Kasumi-1 (cell line): ENCODE measurements around the gene CLK4.

Experiments used
- DNase-seq, 2 experiments: peaks; one replicate each; lab custom pipeline; 2025; lab: John Stamatoyannopoulos, UW

Gene CLK4

GRCh38 chr5:178626484-178627258 is at the start of gene CLK4:
TSS of gene CLK4 (minus strand) at chr5:178627050. CDS start at chr5:178623416, 3,634 bp downstream.
- peak; percentile 91 for DNase-seq

GRCh38 chr5:178675922-178676321 is 49.1 kb upstream of the CLK4 start:
- DNase-seq, result no peak

- no peak for DNase-seq
Observed at GRCh38 chr5:178674334-178674733, 47.5 kb upstream of the CLK4 start.

DNA sequence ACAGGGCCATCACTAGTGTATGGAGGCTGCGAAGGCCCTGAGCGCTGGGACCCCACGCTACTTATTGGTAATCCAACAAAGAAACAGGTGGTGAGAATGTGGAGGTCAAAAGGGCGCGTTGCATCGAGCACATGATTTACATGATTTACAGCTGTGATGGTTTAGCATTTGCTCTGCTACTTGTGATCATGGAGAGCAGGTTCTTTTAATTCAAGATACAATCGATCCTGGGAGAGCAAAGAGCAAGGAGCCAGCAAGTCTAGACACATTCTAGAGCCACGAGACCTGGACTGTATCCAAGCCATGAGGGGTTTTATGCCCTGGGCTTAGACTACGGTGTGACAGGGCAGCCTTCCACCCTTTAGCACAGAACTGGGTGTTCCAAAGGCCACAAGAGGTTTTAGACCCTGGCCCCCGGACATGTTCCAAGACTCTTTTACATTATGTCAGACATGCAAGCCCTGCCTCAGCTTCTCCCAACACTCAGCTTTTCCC is 47.0 kb upstream of the CLK4 start:
- DNase-seq, result no peak

DNA sequence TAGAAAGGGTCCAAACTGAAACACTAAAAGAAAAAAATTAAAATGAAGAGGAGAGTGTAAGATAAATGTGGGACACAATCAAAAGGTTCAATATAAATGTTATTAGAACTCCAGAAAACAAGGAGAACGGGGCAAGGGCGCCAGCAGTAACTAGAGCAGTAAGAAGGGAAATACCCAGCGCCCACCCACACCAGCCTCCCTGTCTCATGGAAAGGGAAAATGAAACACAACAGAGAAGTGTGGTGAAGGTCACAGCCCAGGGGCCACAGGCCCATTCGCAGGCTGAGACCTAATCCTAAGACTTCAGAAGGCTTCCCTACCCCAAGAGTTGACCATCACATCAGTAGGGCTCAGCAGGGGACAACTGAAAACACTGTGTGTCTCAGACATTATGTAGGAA is 45.8 kb upstream of the CLK4 start:
- DNase-seq, result no peak

DNA sequence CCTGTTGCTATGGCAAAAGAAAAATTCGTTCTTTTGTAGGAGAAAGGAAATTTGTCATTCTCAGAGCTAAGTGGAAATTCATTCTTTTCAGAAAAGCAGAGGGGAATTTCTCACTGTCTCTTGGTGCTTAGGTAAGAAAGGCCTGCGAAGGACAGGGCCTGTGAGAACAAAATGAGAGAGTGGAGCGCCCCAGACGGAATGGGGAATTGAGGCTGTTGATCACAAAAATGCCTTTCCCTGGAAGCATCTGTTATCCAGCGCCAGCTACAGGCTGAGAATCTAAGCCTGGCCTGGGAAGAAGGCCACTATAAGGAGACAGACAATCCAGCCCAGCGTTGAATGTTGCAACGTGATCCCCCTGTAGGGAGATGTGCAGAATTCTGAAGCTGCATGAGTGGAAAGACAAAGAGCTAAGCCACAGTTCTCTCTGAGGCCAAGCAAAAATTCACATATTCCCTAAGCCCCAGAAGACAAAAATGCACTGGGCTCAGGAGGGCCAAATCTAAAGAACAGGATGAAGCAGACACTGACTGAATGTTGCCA is 44.8 kb upstream of the CLK4 start:
- DNase-seq, result no peak

DNA sequence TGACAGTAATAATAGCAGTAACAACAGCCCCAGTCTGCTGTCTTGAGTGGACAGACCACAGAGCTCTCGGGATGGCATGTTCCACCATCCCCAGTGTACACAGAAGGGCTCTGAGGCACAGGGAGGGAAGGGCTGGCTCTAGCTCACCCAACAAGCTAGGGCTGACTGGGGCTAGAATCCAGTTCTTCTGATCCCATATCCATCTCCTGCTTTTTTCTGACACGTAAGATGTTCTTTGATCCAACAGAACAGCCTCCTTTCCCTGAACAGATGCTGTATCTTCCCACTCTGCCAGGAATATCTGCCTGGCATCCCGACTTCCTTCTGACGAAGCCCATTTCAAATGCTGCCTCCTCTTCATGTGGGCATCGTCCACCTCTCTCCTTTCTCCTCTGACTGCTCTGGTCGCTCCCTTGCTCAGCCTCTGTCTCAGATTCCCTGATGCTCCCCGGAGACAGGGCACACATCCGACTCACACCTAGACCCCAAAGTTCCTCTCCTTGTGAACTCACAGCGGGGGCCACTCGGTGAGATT is 43.6 kb upstream of the CLK4 start:
- DNase-seq, result no peak

DNA sequence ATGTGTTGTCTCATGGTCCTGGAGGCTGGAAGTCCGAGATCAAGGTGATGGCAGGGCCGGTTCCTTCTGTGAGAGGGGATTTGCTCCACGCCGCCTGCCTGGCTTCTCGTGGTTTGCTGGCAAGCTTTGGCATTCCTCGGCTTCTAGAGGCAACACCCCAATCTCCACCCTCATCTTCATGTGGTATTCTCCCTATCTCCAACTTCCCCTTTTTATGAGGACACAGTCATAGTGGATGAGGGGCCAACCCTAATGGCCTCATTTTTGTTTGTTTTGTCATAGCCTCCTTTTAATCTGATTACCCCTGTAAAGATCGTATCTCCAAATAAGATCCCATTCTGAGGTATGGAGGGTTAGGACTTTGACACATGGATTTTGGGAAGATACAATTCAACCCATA is 41.7 kb upstream of the CLK4 start:
- peak; percentile 70 to 86 for DNase-seq

DNA sequence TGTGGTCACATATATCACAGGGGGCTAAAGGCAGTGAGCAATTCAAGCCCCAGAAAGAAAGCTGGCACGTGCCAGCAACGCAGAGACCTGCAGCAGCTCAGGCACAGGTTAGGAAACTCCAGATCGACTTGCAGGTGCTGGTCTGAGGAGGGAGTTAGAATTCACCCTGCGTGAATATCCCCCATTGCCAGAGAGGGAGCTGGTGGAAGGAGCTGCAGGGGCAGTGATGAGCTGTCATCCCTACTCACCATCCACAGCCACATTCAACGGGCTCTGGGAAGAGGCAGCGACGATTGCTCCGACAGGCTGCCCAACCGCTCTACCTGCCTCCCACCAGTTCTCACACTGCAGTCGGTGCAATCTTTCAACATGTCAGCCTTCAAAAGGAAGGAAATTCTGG is 40.8 kb upstream of the CLK4 start:
- DNase-seq, result no peak

GRCh38 chr5:178667101-178667500 is 40.3 kb upstream of the CLK4 start:
- no peak for DNase-seq

- DNase-seq, result no peak
Observed at GRCh38 chr5:178664141-178664540, 37.3 kb upstream of the CLK4 start.

- DNase-seq, result no peak
Observed at GRCh38 chr5:178662541-178662860, 35.7 kb upstream of the CLK4 start.

GRCh38 chr5:178661836-178662540 is 35.1 kb upstream of the CLK4 start:
- DNase-seq, result no peak

DNA sequence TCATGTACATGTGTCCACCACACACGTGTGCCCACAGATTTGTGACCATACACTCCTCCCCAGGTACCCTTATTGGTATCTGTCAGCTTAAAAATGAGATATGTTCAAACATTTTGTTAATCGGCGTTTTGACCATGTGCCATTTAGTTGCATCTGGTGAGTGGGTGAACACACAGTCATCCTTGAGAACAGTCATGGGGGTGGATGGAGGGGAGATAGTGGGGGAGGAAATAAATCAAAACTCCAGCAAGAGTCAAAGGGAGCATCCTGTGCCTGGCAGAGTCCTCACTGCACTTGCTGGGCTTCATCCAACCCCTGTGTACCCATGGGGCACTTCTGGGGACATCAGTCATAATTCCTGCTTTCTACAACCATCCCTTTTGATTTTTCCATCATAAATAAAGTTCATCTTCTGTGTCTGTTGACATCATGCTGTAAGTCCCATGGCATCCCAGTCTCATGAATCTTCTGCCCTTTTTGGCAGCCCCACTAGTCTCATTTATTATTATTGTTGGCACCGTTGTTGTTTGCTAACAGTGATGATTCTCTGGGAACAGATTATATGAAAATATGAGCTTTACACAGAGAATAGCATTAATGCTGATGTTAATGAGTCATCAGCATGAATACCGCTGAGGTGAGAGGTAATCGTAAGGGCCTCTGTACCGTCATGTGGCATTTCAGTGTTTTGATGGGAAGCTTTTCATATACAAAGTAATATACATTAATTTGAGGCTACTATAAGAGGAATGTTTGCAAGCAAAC is 24.4 kb upstream of the CLK4 start:
- DNase-seq, result no peak

- no peak for DNase-seq
Observed at GRCh38 chr5:178650214-178650613, 23.4 kb upstream of the CLK4 start.

DNA sequence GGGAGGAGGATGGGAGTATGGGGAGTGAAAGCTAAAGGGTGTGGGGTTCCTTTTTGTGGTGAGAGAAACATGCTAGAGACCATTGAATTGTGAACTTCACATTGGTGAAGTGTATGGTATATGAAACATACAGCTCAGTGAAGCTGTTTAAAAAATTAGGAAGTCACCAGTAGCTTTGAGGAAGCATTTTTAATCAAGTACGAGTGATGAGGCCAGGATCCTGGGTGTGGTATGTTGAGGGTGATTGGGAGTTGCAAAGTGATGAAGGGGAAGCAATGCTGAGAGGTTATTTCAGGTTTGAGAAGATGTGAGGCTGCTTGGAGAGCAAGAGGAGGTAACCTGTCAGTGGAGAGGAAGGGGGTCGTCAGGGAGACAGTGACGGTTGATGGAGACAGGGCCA is 22.7 kb upstream of the CLK4 start:
- DNase-seq, result no peak

DNA sequence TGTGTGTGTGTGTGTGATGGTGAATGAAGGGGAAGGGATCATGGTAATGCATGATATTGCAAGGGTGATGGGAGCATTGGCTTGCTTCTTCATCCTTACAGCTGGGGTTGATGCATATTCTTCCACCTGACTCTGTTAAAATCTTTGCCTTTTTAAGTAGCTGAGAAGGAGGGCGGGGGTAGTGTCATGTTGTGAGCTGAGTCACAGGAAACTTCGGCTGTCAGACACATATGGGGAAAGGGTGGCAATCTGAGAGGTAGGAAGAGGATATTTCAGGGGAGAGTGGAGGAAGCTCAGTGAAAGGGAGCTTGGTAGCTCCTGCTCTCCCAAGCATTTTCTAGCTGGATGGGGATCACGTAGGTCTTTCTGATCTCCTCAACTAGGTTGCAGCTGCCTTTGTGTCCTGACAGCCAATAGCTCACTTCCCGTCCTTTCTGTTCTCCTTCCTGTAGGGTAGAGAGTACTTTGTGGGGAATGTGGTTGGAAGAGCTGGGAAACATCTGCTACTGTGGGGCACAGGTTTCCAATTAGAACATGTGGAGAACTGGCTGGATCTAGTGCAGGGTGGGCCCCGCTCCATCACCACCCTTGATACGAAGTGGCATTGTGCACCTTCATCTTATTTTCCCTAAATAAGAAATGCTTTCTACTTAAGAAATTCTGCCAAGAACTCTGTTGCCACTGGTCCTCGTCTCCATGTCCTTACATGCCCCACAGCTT is 18.1 kb upstream of the CLK4 start:
- peak; percentile 64 to 76 for DNase-seq

DNA sequence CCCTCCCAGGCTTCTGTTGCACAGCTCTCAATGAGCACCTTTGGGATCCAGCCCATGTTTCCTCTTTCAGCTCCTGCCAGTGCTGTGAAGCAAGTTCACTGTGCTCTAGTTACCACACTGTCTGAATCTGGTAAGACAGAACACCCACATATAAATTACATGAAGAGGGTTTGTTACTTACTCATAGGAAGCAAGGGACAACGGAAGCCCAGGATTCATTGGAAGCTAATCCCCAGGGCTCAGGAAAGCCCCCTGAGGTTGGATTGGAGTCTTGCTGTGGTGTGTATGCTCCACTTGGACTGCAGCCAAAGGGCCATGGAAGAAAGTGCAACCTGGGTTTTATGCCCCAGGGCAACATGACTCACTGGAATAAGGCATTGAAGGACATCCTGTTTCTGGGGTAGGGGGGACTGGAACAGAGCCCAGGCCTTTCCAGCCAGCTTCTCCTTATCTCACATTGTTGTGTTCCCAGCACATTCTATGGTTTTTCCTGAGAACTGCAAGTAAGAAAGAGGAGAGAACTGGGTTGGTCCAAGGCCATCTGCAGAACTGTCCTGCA is 15.6 kb upstream of the CLK4 start:
- DNase-seq, result no peak

GRCh38 chr5:178641711-178642110 is 14.9 kb upstream of the CLK4 start:
- no peak for DNase-seq

DNA sequence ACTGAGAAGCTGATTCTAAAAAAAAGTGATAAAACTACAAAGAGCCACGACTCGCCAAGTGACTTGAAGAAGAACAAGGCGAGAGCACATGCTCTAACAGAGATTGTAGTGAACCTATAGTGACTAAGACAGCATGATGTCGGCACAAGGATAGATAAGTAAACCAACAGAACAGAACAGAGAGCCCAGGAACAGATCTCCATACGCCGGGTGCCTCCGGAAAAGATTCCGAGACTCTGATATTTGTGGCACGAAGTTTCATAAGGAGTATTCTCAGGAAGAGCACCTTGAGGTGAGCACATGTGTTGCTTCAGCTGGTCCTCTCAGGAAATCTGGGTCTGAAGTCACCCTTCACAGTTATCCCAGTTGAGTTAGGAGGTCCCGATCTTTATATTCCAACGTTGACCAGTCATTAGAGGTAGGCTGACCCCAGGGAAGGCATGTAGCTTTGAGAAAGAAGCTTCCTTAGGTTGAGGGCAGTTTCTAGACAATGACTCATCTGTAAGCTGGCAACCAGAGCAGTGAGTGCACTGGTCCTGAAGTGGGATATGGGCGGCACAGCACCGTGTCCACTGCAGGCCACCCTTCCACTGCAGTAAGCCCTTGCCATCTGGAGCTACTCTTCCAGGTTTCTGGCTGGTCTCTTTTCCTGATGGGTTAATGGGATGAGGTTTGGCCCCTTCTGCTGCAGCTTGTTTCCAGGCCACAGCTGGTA is 13.6 kb upstream of the CLK4 start:
- no peak for DNase-seq
